Measurements from ENCODE around the gene KLHL6.

- TF ChIP-seq CTCF (IDR thresholded peaks at IDR 0.05), result no peak
- TF ChIP-seq POLR2A (IDR thresholded peaks at IDR 0.05), result no peak
- no peak for TF ChIP-seq POLR2AphosphoS5 (IDR thresholded peaks at IDR 0.05)
Observed at GRCh38 chr3:183526838-183527427, 28.6 kb downstream of the KLHL6 start.

All from upper lobe of left lung (tissue), 4 donors.